TTC549 (cell line): ENCODE data around the gene EPS8L3.

Source experiments
- FAIRE-seq: peaks from 2 replicates; lab custom pipeline; 2012; peaks lifted over from hg19 to GRCh38; lab: Jason Lieb, UNC

The EPS8L3 gene

DNA sequence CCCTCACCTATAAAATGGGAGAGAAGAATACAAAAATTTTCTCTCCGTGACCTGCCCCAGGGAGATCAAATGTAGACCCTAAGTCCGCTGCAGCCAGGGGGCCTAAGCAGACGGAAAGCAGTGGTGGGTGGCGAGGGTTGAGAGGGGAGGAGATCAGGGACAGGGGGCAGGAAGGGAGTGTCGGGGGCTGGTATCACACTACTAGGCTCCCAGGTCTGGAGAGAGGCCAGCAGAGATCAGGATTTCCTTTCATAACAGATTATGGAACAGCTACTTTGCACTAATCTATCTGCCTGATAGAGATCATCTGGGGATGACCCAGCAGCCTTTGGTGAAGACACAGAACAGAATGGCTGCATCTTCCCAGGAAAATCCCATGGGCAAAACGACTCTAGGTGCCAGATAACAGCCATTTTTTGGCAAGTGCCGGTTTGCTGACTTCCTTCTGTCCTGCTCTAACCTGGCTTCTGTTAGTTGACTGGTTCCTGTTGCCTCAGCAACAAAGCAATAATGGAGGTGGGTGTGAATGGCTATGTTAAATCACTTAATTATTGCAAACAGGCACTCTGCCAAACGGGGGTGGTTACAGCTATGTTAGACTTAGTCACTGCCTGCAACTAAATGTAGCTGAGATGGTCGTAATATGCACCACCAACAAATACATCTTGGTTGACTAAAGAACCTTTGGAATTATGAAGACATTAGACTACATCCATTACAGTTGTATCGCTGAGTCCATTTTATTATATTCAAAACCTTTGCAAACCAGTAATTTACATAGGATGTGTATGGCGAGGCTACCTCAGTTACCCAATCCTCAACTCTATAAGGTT lies 30.0 kb upstream of the EPS8L3 start:
- peak; percentile 37 for FAIRE-seq

DNA sequence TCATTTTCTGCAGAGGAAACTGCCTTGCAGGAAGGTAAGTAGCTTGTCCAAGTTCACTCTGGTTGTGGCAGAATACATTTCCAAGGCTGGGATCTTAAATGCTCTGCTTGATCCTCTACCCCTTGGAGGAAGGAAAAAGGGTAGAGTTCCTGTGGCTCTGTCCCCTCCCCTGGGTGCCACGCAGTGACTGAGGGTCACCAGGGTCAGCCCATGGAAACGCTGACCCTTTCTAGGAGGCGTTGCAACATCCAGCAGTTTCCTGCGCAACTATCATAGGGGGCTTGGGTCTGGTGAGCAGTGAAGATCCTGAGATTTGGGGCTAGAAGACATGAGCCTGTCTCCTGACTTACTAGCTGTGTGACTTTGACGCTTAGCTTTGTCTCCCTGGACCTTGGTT lies 29.4 kb upstream of the EPS8L3 start:
- no peak for FAIRE-seq

DNA sequence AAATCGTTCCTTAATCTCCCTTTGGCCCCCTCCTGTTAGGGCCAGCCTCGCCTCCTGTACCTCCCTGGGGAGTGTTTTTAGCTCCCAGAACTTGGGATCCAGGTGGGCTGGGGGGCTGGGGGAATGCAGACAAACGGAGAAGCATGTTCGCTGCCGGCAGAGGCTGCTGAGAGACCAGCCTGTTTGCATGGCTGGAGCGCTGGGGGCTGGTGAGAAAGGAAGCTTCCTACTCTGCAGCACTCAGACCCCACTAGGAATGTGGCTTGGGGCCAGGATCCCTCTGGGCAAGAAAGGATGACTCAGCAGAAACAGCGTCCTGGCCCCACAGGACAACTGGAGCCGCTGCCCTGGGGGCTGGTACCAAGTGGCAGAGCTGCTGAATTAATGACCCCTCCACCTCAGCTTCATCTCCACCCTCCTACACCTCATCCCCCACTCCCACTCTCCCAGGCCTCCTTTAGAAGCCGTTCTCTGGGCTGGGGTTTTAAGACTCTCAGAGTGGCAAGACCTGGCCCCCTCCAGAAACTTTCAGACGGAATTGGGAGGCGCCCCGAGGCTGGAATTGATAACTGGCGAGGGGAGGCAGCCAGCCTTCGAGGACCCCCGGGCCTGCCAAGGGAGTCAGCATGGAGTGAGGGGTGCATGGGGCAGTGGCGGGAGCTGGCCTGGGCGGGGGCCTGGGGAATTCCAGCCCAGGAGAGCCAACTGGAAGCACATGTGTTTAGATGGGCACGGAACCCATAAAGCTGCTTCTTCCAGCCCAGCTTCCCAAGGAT lies 28.5 kb upstream of the EPS8L3 start:
- peak; percentile 70 for FAIRE-seq

DNA sequence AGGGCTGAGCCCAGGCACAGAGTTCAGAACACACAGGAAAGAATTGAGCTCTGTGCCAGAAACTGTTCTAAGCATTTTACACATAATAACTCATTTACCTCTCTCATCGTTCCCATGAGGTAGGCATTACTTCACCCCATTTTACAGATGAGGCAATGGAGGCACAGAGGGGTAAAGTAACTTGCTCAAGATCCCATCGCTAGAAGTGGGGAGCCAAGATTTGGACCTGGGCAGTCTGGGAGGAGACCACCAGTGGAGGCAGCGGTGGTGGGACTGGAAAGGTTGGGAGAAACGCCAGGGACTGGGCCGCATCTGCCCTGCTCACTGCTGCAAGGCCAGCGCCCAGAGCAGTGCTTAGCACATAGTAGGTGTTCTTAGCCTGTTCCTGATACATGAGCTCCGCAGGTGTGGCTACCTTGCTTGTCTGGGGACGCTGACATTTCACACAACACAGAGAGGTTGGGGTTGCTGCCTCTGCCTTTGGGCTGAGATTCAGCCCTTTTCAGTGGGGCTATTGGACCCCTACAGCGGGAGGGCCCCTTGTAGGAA lies 27.8 kb upstream of the EPS8L3 start:
- FAIRE-seq = no peak

DNA sequence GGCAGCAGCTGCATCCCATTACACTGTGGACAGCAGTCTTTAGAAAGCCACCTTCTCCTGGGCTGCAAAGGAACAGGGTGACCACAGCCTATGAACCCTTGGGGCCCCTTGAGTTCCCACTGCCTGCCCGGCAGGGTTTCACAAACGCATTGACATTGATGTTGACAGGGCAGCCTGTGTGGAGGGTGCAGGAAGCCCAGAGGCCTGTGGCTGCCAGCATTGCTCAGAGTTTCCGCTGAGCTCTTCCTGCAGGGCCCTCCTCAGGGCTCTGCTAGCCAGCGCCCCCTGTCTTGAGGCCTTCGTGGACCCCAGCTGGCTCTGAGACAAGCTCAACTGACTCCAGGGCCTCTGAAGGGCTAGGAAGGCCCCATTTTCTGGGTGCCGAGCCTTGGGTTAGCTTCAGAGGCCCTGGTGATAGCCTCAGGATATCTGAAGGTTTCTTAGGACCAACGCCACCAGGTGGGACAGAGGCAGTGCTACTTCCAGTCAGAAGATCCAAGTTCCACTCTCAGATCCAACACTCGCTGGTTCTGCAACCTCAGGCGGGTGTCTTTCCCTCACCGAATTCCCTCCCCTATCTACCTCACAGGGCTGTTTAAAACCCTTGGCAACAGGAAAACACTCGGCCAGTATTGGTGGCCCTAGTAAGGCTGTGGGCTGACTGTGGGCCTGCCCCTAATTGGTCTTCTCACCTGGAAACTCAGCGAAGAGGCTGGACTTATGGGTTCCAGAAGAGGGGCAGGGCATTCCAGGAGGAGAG lies 27.2 kb upstream of the EPS8L3 start:
- no peak for FAIRE-seq

DNA sequence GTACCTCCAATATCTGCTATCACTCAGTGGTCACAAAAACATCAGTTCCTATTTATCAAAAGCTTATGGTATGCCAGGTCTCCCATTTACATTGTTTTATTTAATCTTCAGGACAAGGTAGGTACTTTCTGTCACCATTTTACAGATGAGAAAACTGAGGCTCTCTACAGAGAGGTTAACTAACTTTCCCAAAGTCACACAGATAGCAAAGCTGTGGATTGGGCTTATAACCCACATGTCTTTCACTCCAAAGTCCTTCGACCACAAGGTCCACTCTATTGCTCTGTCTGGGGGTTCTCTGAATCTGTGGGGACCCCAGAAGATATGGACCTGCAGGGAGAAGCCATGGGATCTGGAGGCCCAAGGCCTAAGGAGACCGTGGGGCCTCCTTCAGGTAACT lies 26.6 kb upstream of the EPS8L3 start:
- no peak for FAIRE-seq

DNA sequence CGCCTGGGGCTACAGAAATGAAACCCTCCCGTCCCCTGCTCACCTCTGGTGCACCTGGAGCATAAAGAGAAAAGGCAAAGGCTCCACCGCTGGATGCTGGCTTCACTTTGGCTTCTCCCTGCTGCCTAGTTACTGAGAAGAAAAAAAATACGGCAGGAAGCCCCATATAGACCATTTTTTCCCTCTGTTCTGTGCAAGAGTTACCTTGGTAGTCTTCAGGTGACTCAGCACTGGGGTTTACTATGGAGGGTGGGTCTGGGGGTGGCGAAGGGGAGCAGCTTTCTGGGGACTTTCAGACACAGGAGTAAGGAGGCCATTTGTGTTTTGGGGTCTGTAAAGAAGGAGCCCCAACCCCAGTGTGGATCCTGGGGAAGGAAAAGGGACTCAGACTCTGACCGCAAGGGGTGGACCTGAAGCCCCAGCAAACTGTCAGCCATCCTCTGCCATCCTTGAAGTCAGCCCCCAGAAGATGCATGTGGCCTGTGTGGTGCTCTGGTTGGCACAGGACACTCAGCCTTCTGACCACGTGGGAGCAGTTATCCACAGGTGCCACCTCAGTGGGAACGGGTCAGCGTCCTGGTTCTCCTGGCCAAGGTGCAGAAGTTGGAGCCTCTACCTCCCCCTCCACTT lies 25.9 kb upstream of the EPS8L3 start:
- FAIRE-seq = no peak

DNA sequence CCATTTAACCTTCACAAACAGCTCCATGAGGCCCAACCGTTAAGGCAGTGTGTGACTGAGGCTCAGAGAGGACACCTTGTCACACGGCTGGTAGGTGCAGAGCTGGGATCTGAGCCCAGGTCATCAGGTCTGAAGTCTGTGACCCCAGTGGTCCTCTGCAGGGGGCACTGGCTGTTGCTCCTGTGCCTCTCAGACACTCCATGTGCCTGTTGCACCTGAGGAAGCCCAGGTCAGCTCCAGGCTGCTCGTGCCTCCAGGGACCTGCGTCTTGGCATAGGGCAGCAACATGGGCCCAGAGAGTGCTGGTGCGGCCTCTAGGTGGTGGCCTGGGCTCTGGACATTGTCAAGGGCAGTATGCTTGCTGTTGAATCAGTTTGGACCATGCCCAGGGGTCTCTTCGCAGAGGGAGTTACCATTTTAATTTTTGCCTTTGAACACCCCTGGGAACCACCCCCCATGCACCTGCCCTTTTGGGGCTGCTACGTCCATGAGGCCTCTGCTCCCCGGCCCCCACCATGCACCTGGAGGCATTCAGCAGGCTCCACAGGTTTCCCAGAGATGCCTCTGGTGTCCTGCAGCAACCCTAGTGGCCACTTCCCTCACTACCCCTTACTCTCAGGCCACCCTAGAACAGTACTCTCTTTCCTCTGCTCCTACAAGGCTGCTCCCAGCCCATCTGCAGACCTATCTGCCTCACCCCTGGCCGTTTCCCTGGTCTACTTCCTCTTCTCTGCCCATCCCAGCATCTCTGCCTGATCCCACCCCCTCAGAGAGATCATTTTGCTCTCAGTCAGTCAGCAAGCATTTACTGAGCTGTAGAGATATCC lies 25.2 kb upstream of the EPS8L3 start:
- FAIRE-seq = no peak

DNA sequence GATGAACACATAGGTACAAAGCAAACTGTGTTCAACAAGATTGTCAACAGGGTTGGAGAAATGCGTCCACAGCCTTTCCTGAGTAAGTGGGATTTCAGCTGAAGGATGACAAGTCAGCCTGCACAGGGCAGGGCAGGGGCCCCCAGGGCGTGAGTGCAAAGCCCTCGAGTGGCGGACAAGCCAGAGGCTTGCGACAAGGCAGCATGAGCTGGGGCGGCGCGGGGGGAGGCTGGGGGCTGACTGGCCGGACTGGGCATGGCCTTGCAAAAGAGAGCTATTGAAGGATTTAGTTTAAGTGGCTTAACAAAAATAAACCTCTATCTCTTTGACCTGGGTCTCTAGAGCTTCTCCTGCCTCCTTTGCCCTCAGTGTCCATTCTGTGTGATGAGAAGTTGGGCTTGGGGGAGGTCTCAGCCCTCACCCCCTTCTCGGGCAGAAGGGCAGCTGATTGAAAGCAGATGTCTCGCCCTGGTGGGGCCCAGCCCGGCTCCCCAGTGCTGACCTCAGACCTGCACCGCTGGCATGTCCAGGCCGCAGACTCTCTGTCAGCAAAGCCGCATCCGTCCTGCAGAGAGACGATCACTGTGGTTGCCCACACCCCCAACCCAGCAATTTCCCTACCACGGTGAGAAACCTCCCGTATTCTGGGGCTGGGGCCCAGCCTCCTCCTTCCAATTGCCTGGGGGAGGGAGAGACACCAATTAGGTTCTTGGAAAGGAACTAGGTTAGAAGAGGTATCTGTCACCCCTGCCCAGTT lies 24.3 kb upstream of the EPS8L3 start:
- no peak for FAIRE-seq

DNA sequence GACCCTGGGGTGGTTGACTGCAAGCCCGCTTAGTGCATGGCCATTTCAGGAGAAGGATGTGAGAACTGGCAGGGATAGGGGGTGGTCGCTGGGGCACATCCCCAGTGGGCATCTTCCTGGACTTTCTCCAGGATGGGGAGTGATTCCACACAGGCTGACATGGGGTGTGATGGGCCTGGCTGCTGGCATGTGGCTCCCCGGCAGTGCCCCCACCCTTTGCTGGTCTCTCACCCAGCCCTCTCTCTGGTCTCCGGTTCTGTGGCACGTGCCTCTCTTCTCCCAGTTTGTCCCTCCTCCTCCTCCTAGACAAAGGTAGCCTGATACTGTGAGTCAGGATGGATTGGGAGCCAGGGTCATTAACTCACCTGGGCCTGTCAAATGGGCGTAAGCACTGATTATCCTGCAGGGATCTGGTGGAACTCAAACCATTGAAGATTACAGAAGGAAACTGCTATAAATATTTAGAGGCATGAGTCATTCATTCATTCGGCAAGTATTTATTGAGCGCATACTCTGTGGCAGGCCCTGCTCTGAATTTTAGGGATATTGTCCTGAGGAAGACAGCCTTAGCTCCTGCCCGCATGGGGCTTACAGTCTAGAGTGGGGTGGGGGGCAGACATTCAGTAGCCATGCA lies 23.6 kb upstream of the EPS8L3 start:
- no peak for FAIRE-seq

DNA sequence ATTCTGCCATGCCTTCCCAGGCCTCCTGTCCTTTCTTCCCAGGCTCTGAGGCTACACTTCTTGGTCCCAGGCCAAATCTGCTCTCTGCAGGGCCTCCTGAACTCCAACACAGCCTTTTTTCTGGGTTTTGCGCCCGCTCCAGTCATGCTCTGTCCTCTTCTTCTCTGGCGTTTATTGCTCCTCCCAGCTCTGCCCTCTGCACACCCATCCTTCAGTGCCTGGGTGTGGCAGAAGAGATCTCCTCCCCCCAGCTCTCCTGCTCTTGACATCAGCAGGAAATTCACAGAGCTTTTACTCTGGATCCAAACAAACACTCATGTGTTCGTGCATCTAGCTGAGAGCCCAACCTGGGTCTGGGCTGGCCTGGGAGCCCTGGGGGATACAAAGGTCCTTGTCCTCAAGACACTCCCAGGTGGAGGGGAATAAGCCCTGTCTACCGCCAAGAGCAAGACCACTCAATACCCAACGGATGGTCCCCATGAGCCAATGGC lies 22.9 kb upstream of the EPS8L3 start:
- FAIRE-seq = no peak

DNA sequence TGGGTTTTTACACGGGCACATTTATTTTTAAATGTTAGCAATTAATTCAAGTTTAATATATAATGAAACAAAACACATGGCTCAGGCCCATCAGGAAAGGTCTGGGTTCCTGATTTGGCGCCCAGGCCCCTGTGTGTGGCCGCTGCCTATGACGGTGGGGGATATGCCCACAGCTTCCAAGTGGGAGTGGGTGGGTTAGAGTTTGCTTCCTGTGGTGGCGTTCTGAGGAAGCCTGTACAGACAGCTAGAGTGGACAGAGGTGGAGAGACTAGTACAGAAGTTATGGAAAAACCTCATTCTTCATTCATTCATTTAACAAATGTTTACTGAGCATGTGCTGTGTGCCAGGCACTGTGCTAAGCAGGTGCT lies 22.4 kb upstream of the EPS8L3 start:
- FAIRE-seq = no peak

DNA sequence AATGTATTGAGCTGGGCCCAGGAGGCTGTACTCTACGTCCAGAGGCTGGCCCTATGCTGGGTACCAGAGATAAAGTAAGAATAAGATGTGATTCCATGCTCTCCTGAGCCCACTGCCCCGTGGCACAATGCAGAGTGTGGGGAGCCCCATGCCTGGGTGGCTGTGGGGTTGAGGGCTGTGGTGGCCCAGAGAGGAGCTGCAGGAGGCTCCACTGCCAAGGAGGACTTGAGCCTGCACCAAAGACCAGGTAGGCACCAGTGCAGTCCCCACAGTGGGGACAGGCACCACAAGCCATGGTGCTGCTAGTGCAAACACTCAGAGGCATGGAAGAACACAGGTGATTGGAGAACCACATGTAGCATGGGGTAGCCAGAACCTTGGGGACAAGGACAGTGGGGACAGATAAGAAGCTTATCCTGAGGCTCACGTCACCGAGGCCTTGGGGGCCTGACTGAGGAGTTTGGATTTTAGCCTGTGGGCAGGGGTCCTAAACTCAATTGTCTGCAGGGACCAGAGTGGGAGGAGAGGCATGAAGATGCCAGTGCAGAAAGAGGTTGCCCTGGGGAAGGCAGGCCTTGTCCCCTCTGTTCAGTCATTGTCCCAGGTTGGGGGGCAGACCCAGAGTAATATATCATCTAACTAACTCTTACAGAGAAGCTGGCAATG lies 21.9 kb upstream of the EPS8L3 start:
- FAIRE-seq = no peak

DNA sequence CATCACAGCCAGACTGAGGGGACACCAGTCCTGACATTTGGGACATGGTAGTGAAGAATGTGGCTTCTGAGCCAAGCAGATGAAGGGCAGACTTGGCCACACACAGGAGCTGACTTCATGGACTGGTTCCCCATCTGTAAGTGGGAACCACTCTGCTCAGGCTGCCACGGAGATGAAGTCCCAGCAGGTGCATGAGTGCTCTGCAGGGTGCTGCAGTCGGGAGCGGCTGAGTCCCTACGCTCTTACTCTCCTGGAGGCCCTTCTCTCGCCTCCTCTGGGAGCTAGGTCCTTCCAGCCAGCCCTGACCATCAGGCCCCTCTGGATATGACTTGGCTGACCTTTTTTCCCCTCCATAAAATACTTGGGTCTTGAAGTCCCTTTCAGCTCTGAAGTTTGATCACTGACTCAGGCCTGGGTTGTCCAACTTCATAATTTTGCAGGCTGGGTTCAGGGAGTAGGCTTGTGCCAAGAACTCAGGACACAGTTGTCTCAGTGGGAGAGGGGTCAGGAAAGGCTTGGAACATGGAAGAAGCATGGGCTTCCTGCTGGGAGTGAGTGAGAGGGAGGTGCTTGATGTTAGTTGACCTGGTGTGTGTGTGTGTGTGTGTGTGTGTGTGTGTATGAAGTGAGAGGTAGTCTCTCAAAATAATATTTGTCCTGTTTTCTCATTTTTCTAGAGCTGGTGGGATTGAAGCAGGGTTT lies 21.0 kb upstream of the EPS8L3 start:
- no peak for FAIRE-seq

DNA sequence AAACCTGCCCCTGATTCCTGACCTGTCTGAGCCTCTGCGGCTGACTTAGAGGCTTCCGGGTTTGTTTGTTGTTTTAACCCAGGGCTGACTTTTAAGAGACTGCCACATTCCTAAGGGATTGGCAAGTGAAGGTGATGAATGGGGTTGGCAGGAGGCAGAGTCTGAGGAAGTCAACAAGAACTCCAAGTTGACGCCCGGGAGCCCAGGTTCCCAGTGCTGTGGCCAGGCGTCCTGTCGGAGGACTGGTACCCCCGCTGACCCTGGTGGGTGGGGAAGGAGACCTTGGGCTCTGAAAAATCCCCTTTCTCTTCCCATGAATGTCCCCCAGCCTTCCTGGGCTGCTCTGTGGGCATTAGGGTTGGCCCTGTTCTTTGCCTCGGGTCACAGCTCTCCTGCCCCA lies 19.7 kb upstream of the EPS8L3 start:
- no peak for FAIRE-seq

DNA sequence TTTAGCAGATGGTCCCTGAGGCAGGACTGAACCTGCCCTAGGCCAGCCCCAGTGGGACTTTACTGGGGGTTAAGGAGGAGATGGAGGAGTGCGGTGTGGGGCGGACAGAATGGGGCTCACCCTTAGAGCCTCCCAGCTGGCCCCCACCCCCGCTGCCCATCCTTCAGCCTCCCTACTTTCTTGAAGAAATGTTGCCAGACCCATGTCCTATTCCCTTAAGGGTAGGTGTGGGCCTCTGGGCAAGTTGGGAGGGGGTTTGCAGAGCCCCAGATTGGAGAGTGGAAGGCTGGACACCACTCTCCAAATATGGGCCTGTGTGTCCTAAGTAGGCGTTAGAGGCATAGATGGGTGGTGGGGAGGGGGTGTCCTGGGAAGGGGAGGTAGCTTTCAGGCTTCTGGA lies 19.2 kb upstream of the EPS8L3 start:
- FAIRE-seq = no peak

DNA sequence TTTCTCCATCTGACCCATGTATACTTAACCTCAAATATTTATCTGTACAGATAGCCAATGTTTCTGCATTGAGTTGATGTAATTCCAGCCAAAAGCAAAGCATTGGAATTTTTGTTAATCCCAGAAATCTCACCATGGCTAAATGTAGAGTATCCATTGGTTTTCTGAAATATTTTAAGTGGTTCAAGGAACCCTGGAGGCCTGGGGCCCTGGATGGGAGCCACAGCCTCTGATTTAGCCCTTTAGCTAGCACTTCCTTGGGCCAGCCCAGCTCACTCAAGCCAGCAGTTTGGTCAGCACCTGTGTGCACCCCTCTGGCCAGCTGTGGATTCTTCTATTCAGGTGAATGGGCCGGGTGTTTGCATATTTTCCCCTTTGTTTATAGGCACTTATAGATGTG lies 18.8 kb upstream of the EPS8L3 start:
- FAIRE-seq = no peak

DNA sequence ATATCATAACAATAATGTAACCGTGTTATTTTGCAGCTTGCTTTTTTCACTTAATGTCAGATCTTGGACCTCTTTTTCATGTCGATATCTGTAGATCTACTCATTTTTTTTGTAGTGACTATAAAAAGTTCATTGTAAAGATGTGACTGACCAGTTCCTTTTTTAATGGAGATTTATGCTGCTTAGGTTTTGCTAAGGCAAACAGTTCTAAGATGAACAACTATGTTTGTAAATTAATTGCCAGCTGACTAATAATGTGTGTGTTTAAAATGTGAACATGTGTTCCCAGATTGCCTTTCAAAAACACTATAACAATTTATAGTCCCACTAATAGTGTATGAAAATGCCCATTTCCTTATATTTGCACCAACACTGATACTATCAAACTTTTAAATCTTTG lies 18.1 kb upstream of the EPS8L3 start:
- no peak for FAIRE-seq

DNA sequence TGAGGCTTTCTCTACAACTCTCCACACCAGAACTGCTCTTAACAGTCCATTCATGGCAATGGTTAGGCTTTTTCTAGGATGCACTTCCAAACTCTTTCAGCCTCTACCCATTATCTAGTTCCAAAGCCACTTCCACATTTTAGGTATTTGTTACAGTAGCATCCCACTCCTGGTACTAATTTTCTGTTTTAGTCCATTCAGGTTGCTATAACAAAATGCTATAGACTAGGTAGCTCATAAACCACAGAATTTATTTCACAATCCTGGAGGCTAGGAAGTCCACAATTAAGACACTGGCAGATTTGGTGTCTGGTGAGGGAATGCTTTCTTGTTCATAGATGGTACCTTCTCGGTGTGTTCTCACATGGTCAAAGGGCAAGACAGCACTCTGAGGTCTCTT lies 17.3 kb upstream of the EPS8L3 start:
- FAIRE-seq = no peak
